Thyroid gland (tissue), 4 donors: ENCODE results near the gene OTOA. TPM values are rescaled to one million over a fixed set of nuclear protein-coding genes. Genes with fewer than 3 reads are reported as not detected.

Experiments
- DNase-seq, 2 donors: peaks; one replicate each; pipeline ENCODE4 v3.0.0-alpha.2; 2019
- H3K27ac ChIP-seq, 3 donors: fragments of 200-600 bp; sonication (generic); 1 replicate in 2 of 3; 2 replicates in 1 of 3; pipeline ENCODE4 v1.5.1; 2016 to 2019; ENCODE audit warnings: mild to moderate bottlenecking in 1 of 3, moderate library complexity in 1 of 3
- H3K27me3 ChIP-seq: fragments of 200-600 bp; sonication (generic); one replicate; pipeline ENCODE4 v1.5.1; 2019
- H3K36me3 ChIP-seq, 2 donors: fragments of 200-600 bp; sonication (generic); one replicate each; pipeline ENCODE4 v1.5.1; 2016 to 2019
- H3K4me1 ChIP-seq, 2 donors: fragments of 200-600 bp; sonication (generic); one replicate each; pipeline ENCODE4 v1.5.1; 2017 to 2019
- H3K4me3 ChIP-seq, 3 donors: fragments of 200-600 bp; sonication (generic); replicated peaks in 1 of 3; 1 replicate in 2 of 3; 2 replicates in 1 of 3; pipeline ENCODE4 v1.5.1; 2016; ENCODE audit warnings: mild to moderate bottlenecking in 1 of 3
- H3K9me3 ChIP-seq: fragments of 200-600 bp; sonication (generic); one replicate; pipeline ENCODE4 v1.5.1; 2017
- CTCF ChIP-seq, 6 experiments: fragments of 200-600 bp in 3 of 6; fragments of 450-650 bp in 3 of 6; sonication (generic) in 3 of 6; IDR thresholded peaks; one replicate each; pipeline ENCODE4 v1.5.1; 2016 to 2019; ENCODE audit warnings: antibody characterized with exemption in 6 of 6, mild to moderate bottlenecking in 2 of 6, inconsistent platforms in 1 of 6, moderate library complexity in 1 of 6
- POLR2A ChIP-seq, 2 donors: fragments of 450-650 bp; IDR thresholded peaks; one replicate each; pipeline ENCODE4 v1.6.1; 2017; ENCODE audit warnings: antibody characterized with exemption in 2 of 2, mild to moderate bottlenecking in 2 of 2, moderate library complexity in 1 of 2
- WGBS, 2 donors: methylation state at CpG; one replicate each; pipeline ENCODE4 v1.1.5; 2017; 5-methylcytosine and 5-hydroxymethylcytosine counted together
- intact Hi-C: fragments of 100-400 bp; cut with DNase I; formaldehyde crosslinking; loops from one replicate; pipeline ENCODE4 v1.15.1; 2023
- total RNA-seq, 4 donors: library from RNA; depleted of rRNA; stranded (reverse); fragments of >200 nt; gene quantifications; one replicate each; pipeline ENCODE4 v1.2.3, GENCODE V29; 2016

OTOA gene
- under 1 TPM in 2 of 4 donors, not detected in 2; 0.13 to 0.40 TPM for total RNA-seq

- Histone ChIP-seq H3K9me3 (no peaks in the 10 kb centered on the region), H3K27me3 (no peaks in the 10 kb centered on the region), H3K4me3 (peak within 1 kb of the TSS in 1 of 3 donors; percentile 5), H3K27ac (no peak within 1 kb of the TSS), H3K36me3 (no peaks in the 10 kb centered on the region), H3K4me1 (peaks cover 0 to 6% of the 10 kb centered on the region in 2 donors)
- peak; percentile 13 to 15 for DNase-seq
- intact Hi-C loops: no loop called here
- TF ChIP-seq POLR2A (IDR thresholded peaks at IDR 0.05) (no peak), CTCF (IDR thresholded peaks at IDR 0.05) (no peak)
- 22 to 32% methylated on average over 11 to 20 of the region's 45 CpGs for WGBS, 2 donors
Measured at GRCh38 chr16:21663889-21664647, at the start of gene OTOA. Gene OTOA (plus strand): TSS chr16:21663968. CDS start chr16:21678515, 14,547 bp downstream.

GRCh38 chr16:21614896-21615295 lies 48.9 kb upstream of the OTOA start:
- no peak overlapping the region for H3K4me3 ChIP-seq
- intact Hi-C loops: no loop called here

GRCh38 chr16:21617607-21618006 lies 46.2 kb upstream of the OTOA start:
- DNase-seq: no peak

More at GRCh38 chr16:21614896-21615295, 48.9 kb upstream of the OTOA start:
- Histone ChIP-seq H3K9me3 (no peaks in the 10 kb centered on the region), H3K27ac (no peak overlapping the region), H3K36me3 (no peaks in the 10 kb centered on the region), H3K27me3 (no peaks in the 10 kb centered on the region), H3K4me1 (peaks cover 21 to 22% of the 10 kb centered on the region in 2 donors)
- WGBS, 2 donors: 96 to 98% methylated on average over 3 of the region's 3 CpGs
- no peak for DNase-seq
- TF ChIP-seq POLR2A (IDR thresholded peaks at IDR 0.05): no peak
- peak in 1 of 6 experiments; percentile 7 for TF ChIP-seq CTCF (IDR thresholded peaks at IDR 0.05)

DNA sequence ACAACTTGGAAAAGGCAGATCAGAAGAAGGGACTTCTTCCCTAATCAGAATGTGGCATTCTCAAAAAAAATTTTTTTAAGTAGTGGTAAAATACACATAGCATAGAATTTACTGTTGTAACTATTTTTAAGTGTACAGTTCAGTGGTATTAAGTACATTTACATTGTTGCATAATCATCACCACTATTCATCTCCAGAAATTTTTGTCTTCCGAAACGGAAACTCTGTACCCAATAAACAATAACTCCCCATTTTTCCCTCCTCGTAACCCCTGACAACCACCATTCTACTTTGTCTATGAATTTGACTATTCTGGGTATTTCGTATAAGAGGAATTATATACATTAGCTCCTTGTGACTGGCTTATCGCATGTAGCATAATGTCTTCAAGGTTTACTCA lies 45.5 kb upstream of the OTOA start:
- TF ChIP-seq CTCF (IDR thresholded peaks at IDR 0.05) (no peak), POLR2A (IDR thresholded peaks at IDR 0.05) (no peak)
- H3K9me3 ChIP-seq: no peaks in the 10 kb centered on the region
- 95 to 97% methylated on average over 5 of the region's 5 CpGs for WGBS, 2 donors
- no peak overlapping the region for H3K4me3 ChIP-seq
- no peak for DNase-seq
- no peak overlapping the region for H3K27ac ChIP-seq
- intact Hi-C loops: no loop called here
- no peaks in the 10 kb centered on the region for H3K27me3 ChIP-seq
- peaks cover 0 to 6% of the 10 kb centered on the region in 2 donors for H3K4me1 ChIP-seq
- H3K36me3 ChIP-seq: no peaks in the 10 kb centered on the region

More at GRCh38 chr16:21617607-21618006, 46.2 kb upstream of the OTOA start:
- no peaks in the 10 kb centered on the region for H3K27me3 ChIP-seq
- H3K27ac ChIP-seq: no peak overlapping the region
- peaks cover 0 to under 1% of the 10 kb centered on the region in 2 donors for H3K4me1 ChIP-seq
- H3K9me3 ChIP-seq: no peaks in the 10 kb centered on the region
- 95% methylated on average over 3 of the region's 3 CpGs for WGBS, 2 donors
- TF ChIP-seq POLR2A (IDR thresholded peaks at IDR 0.05): no peak
- no peak for TF ChIP-seq CTCF (IDR thresholded peaks at IDR 0.05)
- intact Hi-C loops: no loop called here
- no peaks in the 10 kb centered on the region for H3K36me3 ChIP-seq
- no peak overlapping the region for H3K4me3 ChIP-seq

DNA sequence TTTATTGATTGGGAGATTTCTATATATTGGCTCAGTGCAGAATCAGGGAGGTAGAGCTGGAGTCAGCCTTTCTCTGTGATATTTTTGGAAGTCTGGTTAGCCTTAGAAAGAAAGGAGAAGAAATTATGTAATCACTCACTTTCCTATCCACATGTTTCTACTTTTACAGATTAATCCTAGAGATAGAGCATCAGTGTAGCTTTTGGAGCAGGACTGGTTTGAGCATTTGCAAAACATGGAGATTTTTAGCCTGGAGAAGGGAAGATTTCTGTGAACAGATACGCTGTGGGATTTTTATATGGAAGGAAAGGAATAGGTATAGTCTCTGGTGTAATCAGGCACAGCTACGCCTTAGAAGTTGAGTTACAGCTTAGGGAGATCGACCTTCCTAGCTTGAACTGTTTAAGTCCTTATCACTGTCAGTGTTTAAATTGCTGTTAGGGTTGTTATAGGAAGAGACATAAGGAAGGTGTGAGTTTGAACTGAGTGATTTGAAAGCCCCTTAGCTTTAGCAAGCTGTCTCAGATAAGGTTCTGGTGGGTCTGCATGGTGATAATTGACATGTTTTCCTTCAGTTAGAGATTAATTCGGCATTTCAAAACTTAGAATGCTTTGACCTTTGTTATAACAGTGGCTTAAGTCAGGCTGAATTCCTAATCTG lies 43.9 kb upstream of the OTOA start:
- DNase-seq: no peak
- TF ChIP-seq POLR2A (IDR thresholded peaks at IDR 0.05) (no peak), CTCF (IDR thresholded peaks at IDR 0.05) (no peak)
- Histone ChIP-seq H3K9me3 (no peaks in the 10 kb centered on the region), H3K36me3 (peaks cover 0 to 4% of the 10 kb centered on the region in 2 donors), H3K27me3 (no peaks in the 10 kb centered on the region), H3K4me3 (no peak overlapping the region), H3K27ac (no peak overlapping the region), H3K4me1 (peaks cover 0 to 6% of the 10 kb centered on the region in 2 donors)
- intact Hi-C loops: no loop called here
- 94 to 95% methylated on average over 4 of the region's 4 CpGs for WGBS, 2 donors
